GM18909 (cell line): Measurements from ENCODE around the gene UCK1.

Experiments used
- ATAC-seq: cut with Tn5 transposase; IDR thresholded peaks from one replicate; pipeline ENCODE4 v1.9.1; 2021; ENCODE audit warnings: mild to moderate bottlenecking; ENCODE audit not compliant: unreplicated experiment, poor library complexity

UCK1 gene

GRCh38 chr9:131500939-131501541 is 30.0 kb downstream of the UCK1 start:
- ATAC-seq = no peak

GRCh38 chr9:131500377-131500776 is 30.7 kb downstream of the UCK1 start:
- no peak for ATAC-seq

GRCh38 chr9:131499254-131499767 is 31.8 kb downstream of the UCK1 start:
- no peak for ATAC-seq

GRCh38 chr9:131496844-131497405 is 34.1 kb downstream of the UCK1 start:
- no peak for ATAC-seq

GRCh38 chr9:131495785-131496184 is 35.3 kb downstream of the UCK1 start:
- no peak for ATAC-seq

GRCh38 chr9:131494296-131494870 is 36.7 kb downstream of the UCK1 start:
- ATAC-seq = no peak

- ATAC-seq = no peak
Measured at GRCh38 chr9:131492070-131492469, 39.0 kb downstream of the UCK1 start.

GRCh38 chr9:131491001-131491710 is 39.9 kb downstream of the UCK1 start:
- no peak for ATAC-seq

GRCh38 chr9:131490514-131490913 is 40.5 kb downstream of the UCK1 start:
- ATAC-seq = no peak

GRCh38 chr9:131487621-131488031 is 43.4 kb downstream of the UCK1 start:
- no peak for ATAC-seq

GRCh38 chr9:131487001-131487400 is 44.1 kb downstream of the UCK1 start:
- ATAC-seq = no peak

- no peak for ATAC-seq
Measured at GRCh38 chr9:131485728-131486422, 45.2 kb downstream of the UCK1 start.

GRCh38 chr9:131485206-131485605 is 45.9 kb downstream of the UCK1 start:
- no peak for ATAC-seq

- ATAC-seq = no peak
Measured at GRCh38 chr9:131484560-131485185, 46.4 kb downstream of the UCK1 start.

GRCh38 chr9:131484051-131484445 is 47.0 kb downstream of the UCK1 start:
- ATAC-seq = no peak

- no peak for ATAC-seq
Measured at GRCh38 chr9:131483319-131484050, 47.6 kb downstream of the UCK1 start.

- no peak for ATAC-seq
Measured at GRCh38 chr9:131482343-131483006, 48.6 kb downstream of the UCK1 start.

GRCh38 chr9:131481441-131482342 is 49.4 kb downstream of the UCK1 start:
- no peak for ATAC-seq
